Gastrocnemius medialis (tissue), 4 donors: ENCODE measurements around the gene CACNA1C. TPM values are rescaled to one million over a fixed set of nuclear protein-coding genes. Genes with fewer than 3 reads are reported as not detected.

Source experiments
- ATAC-seq, 2 donors: fragments of 150-250 bp; one replicate each; pipeline ENCODE4 v1.9.1; 2016
- DNase-seq, 2 donors: peaks; one replicate each; pipeline ENCODE4 v3.0.0-alpha.2; 2019
- H3K27ac ChIP-seq, 4 donors: fragments of 200-600 bp; sonication (generic); 1 replicate in 1 of 4; 2 replicates in 3 of 4; pipeline ENCODE4 v1.5.1; 2016 to 2018; ENCODE audit warnings: mild to moderate bottlenecking in 2 of 4, moderate library complexity in 1 of 4
- H3K27me3 ChIP-seq, 3 donors: fragments of 200-600 bp; sonication (generic) in 2 of 3; 1 replicate in 1 of 3; 2 replicates in 2 of 3; pipeline versions ENCODE4 v1.5.1 to v1.6.0; 2016 to 2019; ENCODE audit warnings: mild to moderate bottlenecking in 1 of 3, moderate library complexity in 1 of 3
- H3K36me3 ChIP-seq, 2 donors: fragments of 200-600 bp; sonication (generic) in 1 of 2; one replicate each; pipeline ENCODE4 v1.5.1; 2017 to 2018
- H3K4me1 ChIP-seq, 2 donors: fragments of 200-600 bp; sonication (generic) in 1 of 2; one replicate each; pipeline ENCODE4 v1.5.1; 2016 to 2017; ENCODE audit warnings: mild to moderate bottlenecking in 2 of 2
- H3K4me3 ChIP-seq, 4 donors: fragments of 200-600 bp; sonication (generic) in 3 of 4; 1 replicate in 1 of 4; 2 replicates in 3 of 4; pipeline ENCODE4 v1.5.1; 2016 to 2019; ENCODE audit warnings: mild to moderate bottlenecking in 2 of 4
- H3K9me3 ChIP-seq, 3 donors: fragments of 200-600 bp; sonication (generic) in 2 of 3; 1 replicate in 1 of 3; 2 replicates in 2 of 3; pipeline ENCODE4 v1.5.1; 2016 to 2019
- POLR2A ChIP-seq, 2 donors: fragments of 450-650 bp; IDR thresholded peaks; one replicate each; pipeline ENCODE4 v1.6.1; 2017; ENCODE audit warnings: antibody characterized with exemption in 2 of 2, mild to moderate bottlenecking in 2 of 2, moderate library complexity in 2 of 2
- in situ Hi-C, 4 donors: fragments of 200-750 bp; cut with MboI; loops; one replicate each; pipeline versions ENCODE4 v1.15.0 to v1.8.0; 2017; ENCODE audit warnings: low sequenced_read_pairs in 4 of 4
- intact Hi-C: fragments of 100-400 bp; cut with DNase I; formaldehyde crosslinking; loops from one replicate; pipeline ENCODE4 v1.15.1; 2023; ENCODE audit warnings: low total_unique reads
- total RNA-seq, 4 donors: library from RNA; depleted of rRNA; stranded (reverse); fragments of >200 nt; gene quantifications; one replicate each; pipeline versions ENCODE4 v1.1.0 to v1.2.3, GENCODE V29; 2016
- TF ChIP-seq, protein P1 (sequence below), 5 experiments: fragments of 450-650 bp in 3 of 5; fragments of 200-600 bp in 2 of 5; sonication (generic) in 2 of 5; IDR thresholded peaks in 4 of 5; conservative IDR thresholded peaks in 1 of 5; 1 replicate in 4 of 5; 2 replicates in 1 of 5; pipeline ENCODE4 v1.5.1; 2016 to 2019; ENCODE audit warnings: antibody characterized with exemption in 5 of 5, mild to moderate bottlenecking in 3 of 5, moderate library complexity in 3 of 5

The CACNA1C gene
- total RNA-seq, 4 donors from 2014 or later, result 0.80 to 1.8 (median 0.91) TPM

- H3K9me3 ChIP-seq, result no peaks in the 10 kb centered on the region
- H3K36me3 ChIP-seq, result no peaks in the 10 kb centered on the region
- ATAC-seq (no peak), DNase-seq (no peak)
- H3K4me3 ChIP-seq, result no peak overlapping the region
- no peak overlapping the region for H3K27ac ChIP-seq
- in situ Hi-C loops, result no loop called here
- H3K4me1 ChIP-seq, result no peaks in the 10 kb centered on the region
- intact Hi-C loops, result no loop called here
- H3K27me3 ChIP-seq, result peaks cover 11 to 36% (median 31%) of the 10 kb centered on the region in 3 donors
- TF ChIP-seq, protein P1, sequence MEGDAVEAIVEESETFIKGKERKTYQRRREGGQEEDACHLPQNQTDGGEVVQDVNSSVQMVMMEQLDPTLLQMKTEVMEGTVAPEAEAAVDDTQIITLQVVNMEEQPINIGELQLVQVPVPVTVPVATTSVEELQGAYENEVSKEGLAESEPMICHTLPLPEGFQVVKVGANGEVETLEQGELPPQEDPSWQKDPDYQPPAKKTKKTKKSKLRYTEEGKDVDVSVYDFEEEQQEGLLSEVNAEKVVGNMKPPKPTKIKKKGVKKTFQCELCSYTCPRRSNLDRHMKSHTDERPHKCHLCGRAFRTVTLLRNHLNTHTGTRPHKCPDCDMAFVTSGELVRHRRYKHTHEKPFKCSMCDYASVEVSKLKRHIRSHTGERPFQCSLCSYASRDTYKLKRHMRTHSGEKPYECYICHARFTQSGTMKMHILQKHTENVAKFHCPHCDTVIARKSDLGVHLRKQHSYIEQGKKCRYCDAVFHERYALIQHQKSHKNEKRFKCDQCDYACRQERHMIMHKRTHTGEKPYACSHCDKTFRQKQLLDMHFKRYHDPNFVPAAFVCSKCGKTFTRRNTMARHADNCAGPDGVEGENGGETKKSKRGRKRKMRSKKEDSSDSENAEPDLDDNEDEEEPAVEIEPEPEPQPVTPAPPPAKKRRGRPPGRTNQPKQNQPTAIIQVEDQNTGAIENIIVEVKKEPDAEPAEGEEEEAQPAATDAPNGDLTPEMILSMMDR (IDR thresholded peaks at IDR 0.05 in 4 of 5, conservative IDR thresholded peaks at IDR 0.05 in 1 of 5), result no peak
- no peak for TF ChIP-seq POLR2A (IDR thresholded peaks at IDR 0.05)
Measured at GRCh38 chr12:2689879-2690278, 637.1 kb downstream of the CACNA1C start.

DNA sequence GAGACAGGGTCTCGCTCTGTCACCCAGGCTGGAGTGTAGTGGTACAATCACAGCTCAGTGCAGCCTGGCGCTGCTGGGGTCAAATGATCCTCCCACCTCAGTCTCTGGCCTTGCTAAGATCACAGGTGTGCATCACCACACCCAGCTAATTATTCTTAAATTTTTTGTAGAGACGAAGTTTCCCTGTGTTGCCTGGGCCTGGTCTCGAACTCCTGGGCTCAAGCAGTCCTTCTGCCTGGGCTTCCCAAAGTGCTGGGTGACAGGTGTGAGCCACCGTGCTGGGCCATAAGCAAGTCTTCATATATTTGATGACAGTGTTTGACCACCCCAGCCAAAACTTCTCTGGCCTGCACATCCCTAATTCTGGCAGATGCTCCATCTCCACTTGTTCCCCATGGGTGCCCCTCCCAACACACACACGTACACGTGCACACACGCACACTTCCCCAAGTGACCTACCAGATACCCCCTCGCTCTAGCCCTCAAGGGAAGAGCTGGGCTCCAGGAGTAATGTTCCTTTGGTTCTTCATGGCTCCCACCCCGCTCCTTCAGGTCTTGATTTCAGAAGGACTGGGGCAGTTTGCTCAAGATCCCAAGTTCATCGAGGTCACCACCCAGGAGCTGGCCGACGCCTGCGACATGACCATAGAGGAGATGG lies 637.7 kb downstream of the CACNA1C start:
- Histone ChIP-seq H3K36me3 (no peaks in the 10 kb centered on the region), H3K4me3 (peak overlapping the region; percentile 24 to 53 (median 40)), H3K9me3 (no peaks in the 10 kb centered on the region), H3K4me1 (no peaks in the 10 kb centered on the region), H3K27ac (no peak overlapping the region), H3K27me3 (peaks cover 11 to 36% (median 31%) of the 10 kb centered on the region in 3 donors)
- ATAC-seq, result no peak
- TF ChIP-seq, protein P1 (IDR thresholded peaks at IDR 0.05 in 4 of 5, conservative IDR thresholded peaks at IDR 0.05 in 1 of 5), result no peak
- no peak for TF ChIP-seq POLR2A (IDR thresholded peaks at IDR 0.05)
- intact Hi-C loops, result no loop called here
- in situ Hi-C loops, result no loop called here
- DNase-seq, result no peak

DNA sequence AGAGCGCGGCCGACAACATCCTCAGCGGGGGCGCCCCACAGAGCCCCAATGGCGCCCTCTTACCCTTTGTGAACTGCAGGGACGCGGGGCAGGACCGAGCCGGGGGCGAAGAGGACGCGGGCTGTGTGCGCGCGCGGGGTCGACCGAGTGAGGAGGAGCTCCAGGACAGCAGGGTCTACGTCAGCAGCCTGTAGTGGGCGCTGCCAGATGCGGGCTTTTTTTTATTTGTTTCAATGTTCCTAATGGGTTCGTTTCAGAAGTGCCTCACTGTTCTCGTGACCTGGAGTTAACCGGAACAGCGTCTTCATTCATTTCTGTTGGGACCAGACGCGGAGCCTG lies 638.2 kb downstream of the CACNA1C start:
- H3K27ac ChIP-seq, result no peak overlapping the region
- ATAC-seq (no peak), DNase-seq (no peak)
- H3K4me3 ChIP-seq, result peak overlapping the region; percentile 24 to 53 (median 40)
- in situ Hi-C loops (no loop called here), intact Hi-C loops (no loop called here)
- H3K36me3 ChIP-seq, result no peaks in the 10 kb centered on the region
- peaks cover 11 to 36% (median 31%) of the 10 kb centered on the region in 3 donors for H3K27me3 ChIP-seq
- H3K4me1 ChIP-seq, result no peaks in the 10 kb centered on the region
- TF ChIP-seq POLR2A (IDR thresholded peaks at IDR 0.05), result no peak
- TF ChIP-seq, protein P1 (IDR thresholded peaks at IDR 0.05 in 4 of 5, conservative IDR thresholded peaks at IDR 0.05 in 1 of 5), result no peak
- H3K9me3 ChIP-seq, result no peaks in the 10 kb centered on the region

DNA sequence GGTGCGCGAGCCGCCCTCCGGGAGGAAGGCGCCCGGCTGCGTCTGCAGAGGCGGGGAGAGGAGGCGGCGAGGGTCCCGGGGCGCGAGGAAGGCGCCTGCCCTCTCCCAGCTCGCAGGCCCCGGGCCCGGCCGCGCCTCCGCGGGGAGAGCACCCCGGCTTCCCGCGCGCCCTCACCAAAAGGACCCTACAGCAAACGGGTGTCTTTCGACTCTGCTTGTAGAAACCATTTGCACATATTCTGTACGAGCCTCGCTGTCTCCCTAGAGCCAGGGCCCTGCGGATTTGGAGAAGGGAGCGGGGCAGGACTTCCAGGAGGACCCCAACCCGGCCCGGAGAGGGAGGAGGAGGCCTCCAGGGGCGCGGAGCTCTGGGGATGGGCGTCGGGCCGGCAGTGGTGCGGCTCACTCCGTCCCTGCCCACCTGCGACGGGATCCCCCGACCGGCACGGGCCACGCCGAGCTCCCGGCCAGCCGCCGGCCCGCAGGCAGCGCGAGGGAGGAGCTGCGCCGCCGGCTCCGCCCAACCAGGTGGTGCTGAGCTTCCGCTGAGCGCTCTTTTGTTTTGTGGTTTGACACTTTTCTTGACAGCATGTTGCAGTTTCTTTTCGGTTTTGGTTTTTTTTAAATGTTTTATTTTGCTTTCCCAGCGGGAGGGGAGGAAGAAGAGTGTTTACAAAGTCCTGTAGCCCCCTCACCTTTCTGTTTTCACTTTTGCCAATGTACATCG lies 638.7 kb downstream of the CACNA1C start:
- no peak for ATAC-seq

More for the DNA sequence above, 638.7 kb downstream of the CACNA1C start:
- intact Hi-C loops, result no loop called here
- DNase-seq, result no peak
- in situ Hi-C loops, result no loop called here
- no peaks in the 10 kb centered on the region for H3K36me3 ChIP-seq
- TF ChIP-seq, protein P1 (IDR thresholded peaks at IDR 0.05 in 4 of 5, conservative IDR thresholded peaks at IDR 0.05 in 1 of 5), result no peak
- TF ChIP-seq POLR2A (IDR thresholded peaks at IDR 0.05), result no peak
- H3K27ac ChIP-seq, result no peak overlapping the region
- peak overlapping the region; percentile 24 to 53 (median 40) for H3K4me3 ChIP-seq
- no peaks in the 10 kb centered on the region for H3K4me1 ChIP-seq
- peaks cover 11 to 36% (median 31%) of the 10 kb centered on the region in 3 donors for H3K27me3 ChIP-seq
- H3K9me3 ChIP-seq, result no peaks in the 10 kb centered on the region
